GM18909 (cell line): ENCODE results near the gene GTF2A1.
A peak's percentile ranks its signal among the peaks of the same experiment; 100 is the strongest.
"Not testable (repeated sequence)": the region's sequence is repeated elsewhere in the genome, so short reads cannot be mapped to it uniquely, and the experiment has no call there.

Experiments used
- ATAC-seq: cut with Tn5 transposase; IDR thresholded peaks from one replicate; pipeline ENCODE4 v1.9.1; 2021; ENCODE audit warnings: mild to moderate bottlenecking; ENCODE audit not compliant: unreplicated experiment, poor library complexity

The GTF2A1 gene

GRCh38 chr14:81220830-81221578, at the start of gene GTF2A1:
Gene GTF2A1 (minus strand): TSS chr14:81220959. CDS start chr14:81220518, 441 bp downstream.
- peak; percentile 80 for ATAC-seq

DNA sequence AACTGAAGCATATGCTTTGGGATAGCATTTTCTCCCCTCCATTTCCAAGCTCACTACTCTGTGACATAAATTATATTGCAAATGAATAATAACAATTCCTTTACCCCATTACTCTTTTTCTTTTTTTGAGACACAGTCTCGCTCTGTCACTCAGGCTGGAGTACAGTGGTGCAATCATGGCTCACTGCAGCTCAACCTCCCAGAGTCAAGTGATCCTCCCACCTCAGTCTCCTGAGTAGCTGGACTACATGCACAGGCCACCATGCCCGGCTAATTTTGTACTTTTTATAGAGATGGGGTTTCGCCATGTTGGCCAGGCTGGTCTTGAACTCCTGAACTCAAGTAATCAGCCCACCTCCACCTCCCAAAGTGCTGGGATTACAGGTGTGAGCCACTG, 49.2 kb upstream of the GTF2A1 start:
- no peak for ATAC-seq

DNA sequence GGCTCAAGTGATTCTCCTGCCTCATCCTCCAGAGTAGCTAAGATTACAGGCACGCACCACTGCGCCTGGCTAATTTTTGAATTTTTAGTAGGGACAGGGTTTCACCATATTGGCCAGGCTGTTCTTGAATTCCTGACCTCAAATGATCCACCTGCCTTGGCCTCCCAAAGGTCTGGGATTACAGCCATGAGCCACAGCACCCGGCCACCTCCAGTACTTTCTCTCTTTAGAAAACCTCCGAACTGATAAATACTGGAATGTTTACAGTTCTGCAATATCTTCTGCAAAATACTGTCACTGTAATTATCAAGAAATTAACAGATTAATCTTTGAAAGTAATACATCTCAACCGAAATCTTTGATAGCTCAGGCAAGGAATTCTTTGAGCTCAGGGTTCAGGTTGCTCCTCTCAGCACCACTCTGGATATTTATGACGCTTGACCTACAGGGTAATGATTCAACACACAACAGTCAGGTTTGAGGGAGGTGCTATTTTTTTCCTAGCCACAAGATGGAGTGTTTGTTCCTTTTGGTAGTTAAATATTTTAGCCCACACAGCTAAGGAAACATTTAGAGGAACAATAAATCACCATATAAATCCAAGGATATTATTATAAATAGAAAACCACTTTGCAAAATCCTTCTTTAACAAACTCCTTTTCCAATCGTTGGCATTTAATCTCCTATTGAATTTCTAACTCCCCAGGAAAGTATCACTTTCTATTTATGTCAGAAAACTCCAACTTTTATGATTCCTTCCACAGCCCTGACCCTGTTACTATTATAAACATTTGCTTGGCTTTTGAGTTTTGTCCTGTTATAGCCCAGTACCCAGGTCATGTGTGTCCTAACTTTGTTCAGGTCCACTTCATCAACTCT, 48.6 kb upstream of the GTF2A1 start:
- peak; percentile 80 for ATAC-seq

- no peak for ATAC-seq
Observed at GRCh38 chr14:81268016-81268416, 47.3 kb upstream of the GTF2A1 start.

DNA sequence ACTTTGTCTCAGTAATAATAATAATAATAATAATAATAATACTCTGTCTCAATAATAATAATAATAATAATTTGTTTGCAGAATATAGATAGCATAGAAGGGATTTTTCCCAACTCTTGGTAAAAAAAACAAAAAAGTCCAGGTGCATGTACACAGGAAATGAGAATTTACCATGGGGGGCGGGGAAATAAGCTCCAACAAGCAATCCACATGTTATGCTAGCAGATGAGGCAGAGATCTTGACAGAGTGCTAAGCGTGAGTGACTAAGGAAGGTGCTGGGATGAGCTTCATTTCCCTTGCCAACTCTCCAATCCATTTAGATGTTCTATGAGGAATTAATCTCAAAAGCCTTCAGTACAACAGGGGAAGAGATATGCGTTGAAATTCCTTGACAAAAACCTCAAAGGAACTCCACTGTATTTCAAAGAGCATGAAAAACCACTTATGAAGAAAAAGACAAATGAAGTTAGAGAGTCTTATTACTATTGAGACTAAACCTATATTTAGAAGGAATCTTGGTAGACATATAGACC, 44.9 kb upstream of the GTF2A1 start:
- no peak for ATAC-seq

- no peak for ATAC-seq
Observed at GRCh38 chr14:81264671-81265070, 43.9 kb upstream of the GTF2A1 start.

GRCh38 chr14:81263777-81264410, 43.1 kb upstream of the GTF2A1 start:
- no peak for ATAC-seq

DNA sequence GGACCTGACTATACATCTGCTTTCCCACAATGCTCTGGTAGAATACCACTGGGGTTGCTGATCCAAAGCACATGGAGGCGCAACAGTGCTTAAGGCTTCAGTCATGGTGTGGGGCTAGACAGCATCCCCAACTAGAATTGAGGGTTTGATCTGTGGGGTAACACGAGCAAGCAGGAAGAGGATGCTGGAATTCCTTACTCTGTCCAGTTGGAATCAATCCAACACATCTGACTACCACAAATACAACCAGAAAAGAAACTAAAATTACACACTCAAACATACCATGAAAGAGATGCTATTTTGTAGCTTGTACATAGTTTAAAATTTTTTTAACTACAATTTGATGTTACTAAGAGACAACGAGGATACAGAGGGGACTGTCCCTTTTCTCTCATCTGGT, 40.4 kb upstream of the GTF2A1 start:
- no peak for ATAC-seq

DNA sequence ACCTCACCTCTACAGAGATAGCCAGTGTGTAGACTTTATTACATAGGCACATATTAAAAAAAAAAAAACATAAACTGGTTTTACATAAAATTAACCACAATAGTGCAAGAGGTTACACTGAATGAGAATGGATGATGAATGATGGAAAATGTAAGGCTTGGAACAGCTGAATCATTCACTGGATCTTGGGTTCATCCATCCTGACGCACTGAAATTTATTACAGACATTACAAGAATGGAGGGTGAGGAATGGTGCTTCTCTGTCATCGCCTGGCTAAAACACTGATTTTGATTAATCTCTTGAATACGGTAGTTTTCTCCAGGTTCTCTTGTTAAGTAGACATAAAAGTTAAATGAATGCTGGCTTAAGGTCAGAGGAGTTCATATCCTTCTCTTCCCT, 40.0 kb upstream of the GTF2A1 start:
- no peak for ATAC-seq

DNA sequence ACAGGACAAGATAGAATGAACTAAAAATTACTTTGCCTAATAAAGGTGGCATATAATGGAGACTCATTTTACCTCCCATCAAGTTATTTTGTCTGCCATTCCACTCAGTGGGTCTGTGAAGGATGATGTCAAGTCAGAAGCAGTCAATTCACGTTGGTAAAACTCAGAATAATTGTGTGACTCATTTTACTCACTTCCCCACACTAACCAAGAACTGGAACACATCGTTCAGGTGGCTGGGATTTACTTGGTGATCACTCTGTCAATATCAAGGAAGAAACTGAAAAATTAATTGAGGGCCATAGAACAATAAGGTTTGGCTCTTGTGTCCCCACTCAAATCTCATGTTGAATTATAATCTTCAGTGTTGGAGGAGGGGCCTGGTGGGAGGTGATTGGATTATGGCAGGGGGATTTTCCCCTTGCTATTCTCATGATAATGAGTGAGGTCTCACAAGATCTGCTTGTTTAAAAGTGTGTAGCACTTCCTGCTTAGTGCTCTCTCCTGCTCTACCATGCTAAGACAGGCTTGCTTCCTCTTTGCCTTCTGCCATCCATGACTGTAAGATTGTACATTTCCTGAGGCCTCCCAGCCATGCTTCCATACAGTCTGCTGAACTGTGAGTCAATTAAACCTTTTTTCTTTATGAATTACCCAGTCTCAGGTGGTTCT, 35.7 kb upstream of the GTF2A1 start:
- peak; percentile 58 for ATAC-seq

DNA sequence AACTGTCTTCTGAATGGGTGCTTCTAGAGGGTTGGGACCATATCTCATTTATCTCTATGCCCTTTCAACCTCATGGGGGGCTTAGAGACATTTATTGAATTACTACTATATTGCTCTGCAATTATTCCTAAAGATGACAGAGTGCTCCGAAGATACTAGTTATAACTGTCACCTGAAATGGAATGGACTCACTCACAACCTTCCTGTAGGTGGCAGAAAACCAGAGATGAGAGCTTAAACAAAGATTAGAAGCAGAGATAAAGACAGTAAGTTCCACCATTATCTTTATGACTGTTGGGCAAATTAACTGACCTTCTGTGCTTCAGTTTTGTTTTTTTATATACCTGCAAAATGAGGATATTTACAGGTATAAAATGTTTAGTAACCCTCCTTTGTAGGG, 31.5 kb upstream of the GTF2A1 start:
- ATAC-seq, result no peak

GRCh38 chr14:81247271-81247766, 26.6 kb upstream of the GTF2A1 start:
- ATAC-seq, result no peak

DNA sequence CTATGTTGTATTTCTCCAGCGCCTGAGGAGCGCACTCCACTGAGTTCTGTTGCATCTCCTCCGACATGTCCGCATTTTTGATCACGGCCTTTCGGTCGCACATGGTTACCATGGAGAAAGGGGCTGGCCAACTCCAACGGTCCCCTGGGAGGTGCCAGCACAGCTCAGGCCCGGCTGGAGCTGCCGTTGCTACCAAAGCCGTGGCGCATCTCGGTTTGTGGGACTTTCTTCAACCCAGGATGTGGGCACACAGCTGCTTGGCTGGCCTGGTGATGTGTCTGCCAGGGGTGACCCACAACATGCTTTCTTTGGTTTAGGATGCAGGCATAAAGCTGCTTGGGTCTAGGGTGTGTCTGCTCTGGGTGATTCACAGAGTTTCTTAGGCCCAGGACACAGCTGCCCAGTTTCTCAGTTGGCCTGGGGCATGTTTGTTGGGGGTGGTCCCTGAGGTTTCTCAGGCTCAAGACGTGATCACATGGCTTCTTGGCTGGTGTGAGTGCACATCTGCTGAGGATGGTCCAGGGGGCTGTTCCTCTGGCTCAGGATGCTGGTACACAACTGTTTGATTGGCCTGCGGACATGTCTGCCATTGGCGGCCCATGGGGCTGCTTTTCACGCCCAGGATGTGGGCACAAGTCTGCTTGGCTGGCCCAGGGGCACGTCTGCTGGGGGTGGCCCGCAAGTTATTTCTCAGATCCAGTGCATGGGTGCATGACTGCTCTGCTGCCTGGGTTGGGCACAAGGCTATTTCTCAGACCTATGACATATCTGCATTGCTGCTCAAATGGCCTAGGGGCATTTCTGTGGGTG, 25.9 kb upstream of the GTF2A1 start:
- no peak for ATAC-seq

- no peak for ATAC-seq
Observed at GRCh38 chr14:81245771-81246170, 25.0 kb upstream of the GTF2A1 start.

GRCh38 chr14:81244431-81244830, 23.7 kb upstream of the GTF2A1 start:
- not testable (repeated sequence) for ATAC-seq

GRCh38 chr14:81243499-81243898, 22.7 kb upstream of the GTF2A1 start:
- ATAC-seq, result no peak

DNA sequence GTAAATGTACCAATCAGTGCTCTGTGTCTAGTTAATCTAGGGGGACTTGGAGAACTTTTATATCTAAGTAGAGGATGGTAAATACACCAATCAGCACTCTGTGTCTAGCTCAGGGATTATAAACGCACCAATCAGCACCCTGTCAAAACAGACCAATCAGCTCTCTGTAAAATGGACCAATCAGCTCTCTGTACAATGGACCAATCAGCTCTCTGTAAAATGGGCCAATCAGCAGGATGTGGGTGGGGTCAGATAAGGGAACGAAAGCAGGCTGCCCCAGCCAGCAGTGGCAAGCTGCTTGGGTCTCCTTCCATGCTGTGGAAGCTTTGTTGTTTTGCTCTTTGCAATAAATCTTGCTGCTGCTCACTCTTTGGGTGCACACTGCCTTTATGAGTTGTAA, 16.1 kb upstream of the GTF2A1 start:
- ATAC-seq, result not testable (repeated sequence)

DNA sequence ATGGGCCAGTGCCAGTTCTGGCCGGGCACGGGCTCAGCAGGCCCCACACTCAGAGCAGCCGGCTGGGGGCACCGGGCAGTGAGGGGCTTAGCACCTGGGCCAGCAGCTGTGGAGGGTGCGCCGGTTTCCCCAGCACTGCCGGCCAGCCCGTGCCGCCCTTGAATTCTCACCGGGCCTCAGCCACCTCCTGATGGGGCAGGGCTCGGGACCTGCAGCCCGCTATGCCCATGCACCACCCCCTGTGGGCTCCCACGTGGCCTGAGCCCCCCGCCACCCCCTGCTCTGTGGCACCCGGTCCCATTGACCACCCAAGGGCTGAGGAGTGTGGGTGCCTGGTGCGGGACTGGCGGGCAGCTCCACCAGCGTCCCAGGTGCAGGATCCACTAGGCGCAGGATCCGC, 15.4 kb upstream of the GTF2A1 start:
- ATAC-seq, result no peak

DNA sequence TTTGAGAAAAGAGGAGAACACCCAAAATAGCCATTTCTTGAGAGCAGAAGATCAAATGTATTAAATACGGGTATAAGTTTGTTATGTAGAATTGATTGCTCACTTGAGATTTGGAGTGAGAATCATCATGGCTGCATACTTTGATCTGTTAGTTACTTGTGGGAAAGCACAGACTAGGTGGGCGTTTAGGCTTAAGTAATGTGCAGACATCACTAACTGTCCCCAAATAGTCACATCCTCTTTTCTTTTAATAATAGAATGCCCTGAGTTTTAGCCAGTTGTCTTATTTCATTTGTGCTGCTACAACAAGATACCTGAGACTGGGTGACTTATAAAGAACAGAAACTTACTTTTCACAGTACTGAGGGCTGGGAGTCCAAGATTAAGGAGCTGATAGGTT, 14.3 kb upstream of the GTF2A1 start:
- ATAC-seq, result peak; percentile 50
